Activated naive CD8-positive, alpha-beta T cell (primary cell): ENCODE data around the gene PHF11.
A peak's percentile ranks its signal among the peaks of the same experiment; 100 is the strongest.
"Not testable (repeated sequence)": the region's sequence is repeated elsewhere in the genome, so short reads cannot be mapped to it uniquely, and the experiment has no call there.

Experiments used
- H3K27ac Mint-ChIP-seq: one replicate; pipeline ENCODE4 v1.8.0; 2021; ENCODE audit warnings: mixed read lengths
- H3K27me3 Mint-ChIP-seq: one replicate; pipeline ENCODE4 v1.8.0; 2021; ENCODE audit warnings: mixed read lengths
- H3K36me3 Mint-ChIP-seq: one replicate; pipeline ENCODE4 v1.8.0; 2021; ENCODE audit warnings: mixed read lengths
- H3K4me1 Mint-ChIP-seq: one replicate; pipeline ENCODE4 v1.8.0; 2021; ENCODE audit warnings: low read depth, mixed read lengths
- H3K4me3 Mint-ChIP-seq: one replicate; pipeline ENCODE4 v1.8.0; 2021; ENCODE audit warnings: mild to moderate bottlenecking, mixed read lengths
- H3K9me3 Mint-ChIP-seq: one replicate; pipeline ENCODE4 v1.8.0; 2021; ENCODE audit warnings: low read depth, mixed read lengths

The PHF11 gene

GRCh38 chr13:49549289-49549688 lies 53.5 kb downstream of the PHF11 start:
- Mint-ChIP-seq H3K27ac (no peak overlapping the region), H3K9me3 (no peaks in the 10 kb centered on the region), H3K4me3 (no peak overlapping the region), H3K36me3 (peaks cover 13% of the 10 kb centered on the region), H3K4me1 (no peaks in the 10 kb centered on the region), H3K27me3 (no peaks in the 10 kb centered on the region)

- H3K27ac Mint-ChIP-seq, result no peak overlapping the region
- no peaks in the 10 kb centered on the region for H3K27me3 Mint-ChIP-seq
- no peaks in the 10 kb centered on the region for H3K4me1 Mint-ChIP-seq
- no peaks in the 10 kb centered on the region for H3K9me3 Mint-ChIP-seq
- peaks cover 14% of the 10 kb centered on the region for H3K36me3 Mint-ChIP-seq
- H3K4me3 Mint-ChIP-seq, result no peak overlapping the region
These were observed 55.3 kb downstream of the PHF11 start for GRCh38 chr13:49550942-49551644.

DNA sequence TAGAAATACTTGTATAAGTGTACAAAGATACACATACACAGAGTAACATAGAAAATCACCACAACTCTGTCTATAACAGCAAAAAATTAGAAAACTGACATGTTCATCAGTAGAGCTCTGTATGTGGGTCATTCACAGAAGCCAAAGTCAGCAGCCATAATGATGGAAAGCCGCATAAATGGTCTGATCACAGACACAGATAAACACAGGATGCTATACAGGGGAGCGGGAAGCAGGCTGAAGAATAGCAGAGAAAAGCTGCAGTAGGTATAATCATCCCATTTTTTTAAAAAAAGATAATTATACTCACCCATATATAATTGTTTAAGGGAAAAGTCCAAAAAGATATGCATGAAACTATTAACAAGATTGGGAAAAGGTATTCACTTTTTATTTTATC lies 58.1 kb downstream of the PHF11 start:
- Mint-ChIP-seq H3K27ac (no peak overlapping the region), H3K4me1 (no peaks in the 10 kb centered on the region), H3K27me3 (no peaks in the 10 kb centered on the region), H3K9me3 (no peaks in the 10 kb centered on the region), H3K36me3 (peaks cover 18% of the 10 kb centered on the region), H3K4me3 (no peak overlapping the region)

DNA sequence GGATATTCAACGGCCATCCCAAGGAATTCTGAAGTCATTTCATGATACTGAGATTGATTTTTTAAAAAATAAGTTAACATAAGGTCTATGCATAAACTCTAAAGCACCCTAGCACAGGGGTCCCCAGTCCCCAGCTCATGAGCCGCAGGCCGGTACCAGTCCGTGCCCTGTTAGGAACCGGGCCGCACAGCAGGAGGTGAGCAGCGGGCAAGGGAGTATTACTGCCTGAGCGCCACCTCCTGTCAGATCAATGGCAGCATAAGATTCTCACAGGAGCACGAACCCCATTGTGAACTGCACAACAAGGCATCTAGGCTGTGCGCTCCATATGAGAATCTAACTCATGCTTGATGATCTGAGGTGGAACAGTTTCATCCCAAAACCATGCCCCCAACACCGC lies 58.6 kb downstream of the PHF11 start:
- no peaks in the 10 kb centered on the region for H3K27me3 Mint-ChIP-seq
- H3K4me3 Mint-ChIP-seq, result no peak overlapping the region
- no peak overlapping the region for H3K27ac Mint-ChIP-seq
- peaks cover 22% of the 10 kb centered on the region for H3K36me3 Mint-ChIP-seq
- H3K9me3 Mint-ChIP-seq, result no peaks in the 10 kb centered on the region
- H3K4me1 Mint-ChIP-seq, result no peaks in the 10 kb centered on the region

DNA sequence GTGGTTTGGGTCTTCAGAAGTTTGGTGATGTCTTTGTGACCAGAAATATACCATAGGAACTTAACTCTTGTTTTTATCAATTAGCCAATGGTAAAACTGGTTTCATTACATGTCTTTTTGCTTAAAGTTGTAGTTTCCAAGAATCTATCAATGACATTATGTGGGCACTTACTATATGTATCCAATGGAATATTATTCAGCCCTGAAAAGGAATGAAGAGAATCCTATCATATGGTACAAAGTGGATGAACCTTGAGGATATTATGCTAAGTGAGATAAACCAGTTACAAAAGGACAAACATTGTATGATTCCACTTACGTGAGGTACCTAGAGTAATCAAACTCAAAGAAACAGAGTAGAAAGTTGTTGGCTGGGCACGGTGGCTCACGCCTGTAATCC lies 63.3 kb downstream of the PHF11 start:
- H3K27me3 Mint-ChIP-seq, result no peaks in the 10 kb centered on the region
- H3K9me3 Mint-ChIP-seq, result no peaks in the 10 kb centered on the region
- peaks cover 15% of the 10 kb centered on the region for H3K4me1 Mint-ChIP-seq
- no peak overlapping the region for H3K4me3 Mint-ChIP-seq
- peaks cover 33% of the 10 kb centered on the region for H3K36me3 Mint-ChIP-seq
- H3K27ac Mint-ChIP-seq, result peak overlapping the region; percentile 68

- Mint-ChIP-seq H3K27me3 (no peaks in the 10 kb centered on the region), H3K4me1 (peaks cover 15% of the 10 kb centered on the region), H3K9me3 (no peaks in the 10 kb centered on the region), H3K4me3 (no peak overlapping the region), H3K27ac (no peak overlapping the region), H3K36me3 (peaks cover 29% of the 10 kb centered on the region)
These were observed 64.7 kb downstream of the PHF11 start for GRCh38 chr13:49560270-49561061.

DNA sequence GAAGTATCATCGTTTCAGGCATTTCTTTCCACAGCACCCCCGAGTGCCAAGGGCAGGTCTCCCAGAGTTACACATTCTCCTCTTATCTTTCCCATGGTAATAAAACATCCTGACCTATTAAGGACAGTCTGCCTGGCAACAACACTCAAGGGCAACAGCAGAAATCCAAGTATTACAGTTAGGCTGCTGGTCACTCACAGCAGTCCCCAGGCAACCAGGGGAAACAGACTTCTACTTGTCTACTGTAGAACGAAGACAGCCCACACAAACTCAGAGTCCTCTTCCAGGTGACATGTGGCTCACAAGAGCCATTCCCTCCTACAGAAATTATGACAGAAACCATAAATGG lies 65.3 kb downstream of the PHF11 start:
- H3K27me3 Mint-ChIP-seq, result no peaks in the 10 kb centered on the region
- H3K4me3 Mint-ChIP-seq, result no peak overlapping the region
- peaks cover 29% of the 10 kb centered on the region for H3K36me3 Mint-ChIP-seq
- H3K4me1 Mint-ChIP-seq, result peaks cover 15% of the 10 kb centered on the region
- H3K9me3 Mint-ChIP-seq, result no peaks in the 10 kb centered on the region
- no peak overlapping the region for H3K27ac Mint-ChIP-seq

- Mint-ChIP-seq H3K36me3 (peaks cover 30% of the 10 kb centered on the region), H3K27me3 (no peaks in the 10 kb centered on the region), H3K27ac (no peak overlapping the region), H3K4me1 (peaks cover 15% of the 10 kb centered on the region), H3K4me3 (no peak overlapping the region), H3K9me3 (no peaks in the 10 kb centered on the region)
These were observed 67.8 kb downstream of the PHF11 start for GRCh38 chr13:49563516-49563915.

GRCh38 chr13:49565461-49565860 lies 69.7 kb downstream of the PHF11 start:
- H3K27ac Mint-ChIP-seq, H3K27me3 Mint-ChIP-seq, H3K4me3 Mint-ChIP-seq, H3K9me3 Mint-ChIP-seq: not testable (repeated sequence)
- peaks cover 21% of the 10 kb centered on the region for H3K4me1 Mint-ChIP-seq
- H3K36me3 Mint-ChIP-seq, result peaks cover 18% of the 10 kb centered on the region

GRCh38 chr13:49566461-49566860 lies 70.7 kb downstream of the PHF11 start:
- Mint-ChIP-seq H3K27ac (no peak overlapping the region), H3K4me1 (peaks cover 20% of the 10 kb centered on the region), H3K4me3 (no peak overlapping the region), H3K9me3 (no peaks in the 10 kb centered on the region), H3K36me3 (peaks cover 13% of the 10 kb centered on the region), H3K27me3 (no peaks in the 10 kb centered on the region)

- Mint-ChIP-seq H3K36me3 (peaks cover 14% of the 10 kb centered on the region), H3K27ac (no peak overlapping the region), H3K4me1 (peaks cover 22% of the 10 kb centered on the region), H3K27me3 (no peaks in the 10 kb centered on the region), H3K4me3 (no peak overlapping the region), H3K9me3 (no peaks in the 10 kb centered on the region)
These were observed 71.7 kb downstream of the PHF11 start for GRCh38 chr13:49567491-49567890.

DNA sequence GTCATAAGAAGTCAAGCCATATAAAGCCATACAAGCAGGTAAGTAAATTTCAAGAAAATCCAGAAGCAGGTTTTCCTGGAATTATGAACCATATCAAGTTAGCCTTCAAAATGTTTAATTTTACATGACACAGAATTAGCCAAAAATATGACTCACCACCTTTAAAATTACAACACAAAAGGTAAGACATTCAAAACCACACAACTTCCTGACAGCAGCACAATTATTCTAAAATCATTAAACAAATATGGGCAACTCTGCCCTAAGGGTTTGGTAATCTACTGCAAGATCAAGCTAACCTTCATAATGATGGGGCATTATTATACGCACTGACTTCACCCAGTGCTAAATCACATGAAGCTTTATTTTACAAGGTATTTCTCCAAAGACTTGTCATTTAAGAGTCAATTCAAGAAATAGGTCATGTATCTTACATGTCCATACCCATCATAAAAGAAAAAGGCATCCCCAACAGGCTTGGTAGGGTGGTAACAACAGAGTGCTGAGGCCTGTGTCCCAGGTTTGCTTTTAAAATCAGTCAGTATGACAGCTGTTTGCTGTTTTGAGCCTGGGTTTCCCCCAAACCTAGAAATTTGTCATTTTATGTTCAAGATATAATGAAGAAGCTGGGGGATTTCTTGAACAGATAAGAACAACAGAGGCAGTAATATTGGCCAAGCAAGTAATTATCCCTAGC lies 74.4 kb downstream of the PHF11 start:
- Mint-ChIP-seq H3K27ac (peak overlapping the region; percentile 50), H3K36me3 (peaks cover 14% of the 10 kb centered on the region), H3K4me1 (peaks cover 23% of the 10 kb centered on the region), H3K27me3 (no peaks in the 10 kb centered on the region), H3K4me3 (peak overlapping the region; percentile 18), H3K9me3 (no peaks in the 10 kb centered on the region)

GRCh38 chr13:49571299-49572240 lies 75.8 kb downstream of the PHF11 start:
- Mint-ChIP-seq H3K27ac (no peak overlapping the region), H3K36me3 (peaks cover 13% of the 10 kb centered on the region), H3K9me3 (no peaks in the 10 kb centered on the region), H3K4me3 (no peak overlapping the region), H3K4me1 (peaks cover 23% of the 10 kb centered on the region), H3K27me3 (no peaks in the 10 kb centered on the region)
